GM10266 (cell line): ENCODE measurements around the gene FAM83F.
"Not testable (repeated sequence)": the region's sequence is repeated elsewhere in the genome, so short reads cannot be mapped to it uniquely, and the experiment has no call there.

Experiments
- DNase-seq: peaks from one replicate; pipeline ENCODE4 v3.0.0; 2012; ENCODE audit errors: extremely low spot score
- CTCF ChIP-seq: IDR thresholded peaks from 2 replicates; pipeline ENCODE4 v1.5.1; 2012; ENCODE audit warnings: mild to moderate bottlenecking, low read depth; ENCODE audit not compliant: control insufficient read depth, insufficient read depth; ENCODE audit errors: missing control alignments

The FAM83F gene

GRCh38 chr22:39994566-39995392 is at the start of gene FAM83F:
Gene FAM83F (plus strand): TSS chr22:39994954. CDS start chr22:39995043, 89 bp downstream.
- TF ChIP-seq CTCF: no peak
- peak; percentile 71 for DNase-seq

- no peak for DNase-seq
- TF ChIP-seq CTCF: no peak
Measured at GRCh38 chr22:39946126-39946502, 48.6 kb upstream of the FAM83F start.

GRCh38 chr22:39946503-39947219 is 48.1 kb upstream of the FAM83F start:
- TF ChIP-seq CTCF: no peak
- no peak for DNase-seq

GRCh38 chr22:39947220-39948216 is 47.2 kb upstream of the FAM83F start:
- TF ChIP-seq CTCF: no peak
- no peak for DNase-seq

- DNase-seq: no peak
- no peak for TF ChIP-seq CTCF
Measured at GRCh38 chr22:39949964-39950737, 44.6 kb upstream of the FAM83F start.

GRCh38 chr22:39951603-39952293 is 43.0 kb upstream of the FAM83F start:
- DNase-seq: not testable (repeated sequence)

GRCh38 chr22:39952347-39952746 is 42.4 kb upstream of the FAM83F start:
- no peak for DNase-seq
- TF ChIP-seq CTCF: no peak
